GM12872 (cell line): Measurements from ENCODE around the gene ADAMTS3.

Source experiments
- CTCF ChIP-seq: IDR thresholded peaks from 3 replicates; pipeline ENCODE4 v1.5.1; 2011; ENCODE audit warnings: low read depth, mild to moderate bottlenecking, low read length, moderate library complexity; ENCODE audit not compliant: insufficient read depth

ADAMTS3 gene

GRCh38 chr4:72397314-72397713 lies 171.7 kb downstream of the ADAMTS3 start:
- no peak for TF ChIP-seq CTCF

GRCh38 chr4:72394012-72394663 lies 174.9 kb downstream of the ADAMTS3 start:
- no peak for TF ChIP-seq CTCF

GRCh38 chr4:72391281-72391680 lies 177.7 kb downstream of the ADAMTS3 start:
- TF ChIP-seq CTCF: no peak

- no peak for TF ChIP-seq CTCF
These were observed 178.6 kb downstream of the ADAMTS3 start for GRCh38 chr4:72390409-72390808.

GRCh38 chr4:72388521-72388920 lies 180.5 kb downstream of the ADAMTS3 start:
- no peak for TF ChIP-seq CTCF

GRCh38 chr4:72387959-72388358 lies 181.1 kb downstream of the ADAMTS3 start:
- no peak for TF ChIP-seq CTCF

GRCh38 chr4:72383439-72383838 lies 185.6 kb downstream of the ADAMTS3 start:
- TF ChIP-seq CTCF: no peak
